KOPT-K1 (cell line): ENCODE data around the gene CCDC51.

Experiments used
- H3K27ac ChIP-seq: fragments of 200-600 bp; sonication (generic); 2 replicates; pipeline ENCODE4 v1.5.1; 2016; ENCODE audit warnings: antibody characterized with exemption, mild to moderate bottlenecking, low read depth, low read length; ENCODE audit not compliant: poor library complexity, severe bottlenecking
- H3K36me3 ChIP-seq: fragments of 200-600 bp; sonication (generic); 2 replicates; pipeline ENCODE4 v1.5.1; 2017; ENCODE audit warnings: antibody characterized with exemption, mild to moderate bottlenecking, low read length, moderate library complexity; ENCODE audit not compliant: insufficient read depth
- H3K9me3 ChIP-seq: fragments of 200-600 bp; sonication (generic); 2 replicates; pipeline ENCODE4 v1.5.1; 2017; ENCODE audit warnings: antibody characterized with exemption, low read length, mild to moderate bottlenecking; ENCODE audit not compliant: insufficient read depth, poor library complexity, severe bottlenecking

Gene CCDC51

GRCh38 chr3:48422272-48422671, 17.6 kb downstream of the CCDC51 start:
- no peaks in the 10 kb centered on the region for H3K9me3 ChIP-seq
- H3K36me3 ChIP-seq = no peaks in the 10 kb centered on the region
- H3K27ac ChIP-seq = no peak overlapping the region

GRCh38 chr3:48420561-48420960, 19.4 kb downstream of the CCDC51 start:
- no peaks in the 10 kb centered on the region for H3K36me3 ChIP-seq
- H3K27ac ChIP-seq = no peak overlapping the region
- H3K9me3 ChIP-seq = no peaks in the 10 kb centered on the region

- no peaks in the 10 kb centered on the region for H3K9me3 ChIP-seq
- no peaks in the 10 kb centered on the region for H3K36me3 ChIP-seq
- H3K27ac ChIP-seq = no peak overlapping the region
Observed at GRCh38 chr3:48419597-48419996, 20.3 kb downstream of the CCDC51 start.

GRCh38 chr3:48419149-48419548, 20.8 kb downstream of the CCDC51 start:
- H3K27ac ChIP-seq = no peak overlapping the region
- H3K36me3 ChIP-seq = no peaks in the 10 kb centered on the region

GRCh38 chr3:48418651-48419050, 21.3 kb downstream of the CCDC51 start:
- H3K36me3 ChIP-seq = no peaks in the 10 kb centered on the region
- H3K9me3 ChIP-seq = no peaks in the 10 kb centered on the region
- no peak overlapping the region for H3K27ac ChIP-seq

More at GRCh38 chr3:48419149-48419548, 20.8 kb downstream of the CCDC51 start:
- H3K9me3 ChIP-seq = no peaks in the 10 kb centered on the region

- no peaks in the 10 kb centered on the region for H3K9me3 ChIP-seq
- H3K27ac ChIP-seq = no peak overlapping the region
- no peaks in the 10 kb centered on the region for H3K36me3 ChIP-seq
Observed at GRCh38 chr3:48418140-48418539, 21.8 kb downstream of the CCDC51 start.

GRCh38 chr3:48417529-48418108, 22.3 kb downstream of the CCDC51 start:
- H3K36me3 ChIP-seq = no peaks in the 10 kb centered on the region
- no peak overlapping the region for H3K27ac ChIP-seq
- H3K9me3 ChIP-seq = no peaks in the 10 kb centered on the region

- no peak overlapping the region for H3K27ac ChIP-seq
- H3K9me3 ChIP-seq = no peaks in the 10 kb centered on the region
- no peaks in the 10 kb centered on the region for H3K36me3 ChIP-seq
Observed at GRCh38 chr3:48416546-48416945, 23.4 kb downstream of the CCDC51 start.

- no peaks in the 10 kb centered on the region for H3K36me3 ChIP-seq
- H3K27ac ChIP-seq = no peak overlapping the region
- H3K9me3 ChIP-seq = no peaks in the 10 kb centered on the region
Observed at GRCh38 chr3:48416091-48416505, 23.8 kb downstream of the CCDC51 start.

GRCh38 chr3:48415251-48415953, 24.5 kb downstream of the CCDC51 start:
- H3K9me3 ChIP-seq = no peaks in the 10 kb centered on the region
- H3K36me3 ChIP-seq = no peaks in the 10 kb centered on the region

GRCh38 chr3:48414376-48415250, 25.3 kb downstream of the CCDC51 start:
- Histone ChIP-seq H3K36me3 (no peaks in the 10 kb centered on the region), H3K9me3 (no peaks in the 10 kb centered on the region), H3K27ac (no peak overlapping the region)

More at GRCh38 chr3:48415251-48415953, 24.5 kb downstream of the CCDC51 start:
- no peak overlapping the region for H3K27ac ChIP-seq

GRCh38 chr3:48413611-48414010, 26.3 kb downstream of the CCDC51 start:
- no peaks in the 10 kb centered on the region for H3K36me3 ChIP-seq
- no peaks in the 10 kb centered on the region for H3K9me3 ChIP-seq
- H3K27ac ChIP-seq = no peak overlapping the region

GRCh38 chr3:48413086-48413485, 26.8 kb downstream of the CCDC51 start:
- H3K9me3 ChIP-seq = no peaks in the 10 kb centered on the region
- no peaks in the 10 kb centered on the region for H3K36me3 ChIP-seq
- H3K27ac ChIP-seq = no peak overlapping the region

- Histone ChIP-seq H3K27ac (no peak overlapping the region), H3K36me3 (no peaks in the 10 kb centered on the region), H3K9me3 (no peaks in the 10 kb centered on the region)
Observed at GRCh38 chr3:48412375-48413001, 27.4 kb downstream of the CCDC51 start.
